ENCODE measurements around the gene DBF4. TPM values are rescaled to one million over a fixed set of nuclear protein-coding genes. Genes with fewer than 3 reads are reported as not detected.

DBF4 gene
- total RNA-seq, 1 experiment from 2014 or later = 37.5 TPM

DNA sequence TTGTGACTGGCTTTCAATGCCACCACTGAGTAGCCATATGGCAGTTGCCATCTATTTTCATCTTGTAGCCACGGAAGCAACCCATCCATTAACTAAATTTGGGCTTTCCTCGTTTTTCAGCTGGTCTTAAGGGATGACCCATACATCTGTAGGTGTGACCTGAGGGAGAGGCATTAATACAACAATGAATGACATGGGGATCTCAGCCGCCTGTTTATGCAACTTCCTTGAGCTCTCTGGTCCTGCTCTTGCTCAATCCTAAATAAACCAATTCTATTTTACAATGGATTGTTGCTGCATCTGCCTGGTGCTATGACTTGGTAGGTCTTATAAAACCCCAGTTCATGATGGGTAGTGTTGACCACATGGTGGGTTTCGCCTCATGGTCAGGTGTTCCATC lies 35.8 kb downstream of the DBF4 start:
- TF ChIP-seq EZH2 (IDR thresholded peaks at IDR 0.05; ENCODE audit: low read length, unreplicated experiment) (no peak), EZH2phosphoT487 (IDR thresholded peaks at IDR 0.05; ENCODE audit: borderline replicate concordance, low read length) (no peak)
- TF ChIP-seq, protein P1, sequence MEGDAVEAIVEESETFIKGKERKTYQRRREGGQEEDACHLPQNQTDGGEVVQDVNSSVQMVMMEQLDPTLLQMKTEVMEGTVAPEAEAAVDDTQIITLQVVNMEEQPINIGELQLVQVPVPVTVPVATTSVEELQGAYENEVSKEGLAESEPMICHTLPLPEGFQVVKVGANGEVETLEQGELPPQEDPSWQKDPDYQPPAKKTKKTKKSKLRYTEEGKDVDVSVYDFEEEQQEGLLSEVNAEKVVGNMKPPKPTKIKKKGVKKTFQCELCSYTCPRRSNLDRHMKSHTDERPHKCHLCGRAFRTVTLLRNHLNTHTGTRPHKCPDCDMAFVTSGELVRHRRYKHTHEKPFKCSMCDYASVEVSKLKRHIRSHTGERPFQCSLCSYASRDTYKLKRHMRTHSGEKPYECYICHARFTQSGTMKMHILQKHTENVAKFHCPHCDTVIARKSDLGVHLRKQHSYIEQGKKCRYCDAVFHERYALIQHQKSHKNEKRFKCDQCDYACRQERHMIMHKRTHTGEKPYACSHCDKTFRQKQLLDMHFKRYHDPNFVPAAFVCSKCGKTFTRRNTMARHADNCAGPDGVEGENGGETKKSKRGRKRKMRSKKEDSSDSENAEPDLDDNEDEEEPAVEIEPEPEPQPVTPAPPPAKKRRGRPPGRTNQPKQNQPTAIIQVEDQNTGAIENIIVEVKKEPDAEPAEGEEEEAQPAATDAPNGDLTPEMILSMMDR (conservative IDR thresholded peaks at IDR 0.05; ENCODE audit: low read depth, low read length) = no peak
- no peaks in the 10 kb centered on the region for H3K9me3 ChIP-seq (ENCODE audit: low read length)
- ChIA-PET CTCF (no interaction called here), POLR2A (ENCODE audit: unreplicated experiment) (no interaction called here)
- intact Hi-C loops (cut with micrococcal nuclease) = no loop called here
- no peaks in the 10 kb centered on the region; the same call in 1 of the 2 replicates for H3K36me3 ChIP-seq (ENCODE audit: low read depth, low read length)
- H4K20me1 ChIP-seq (ENCODE audit: low read length) = no peaks in the 10 kb centered on the region
- DNase-seq (no peak), ATAC-seq (no peak)
- no peak overlapping the region for H2AFZ ChIP-seq (ENCODE audit: low read length)
- no peak overlapping the region for H3K4me2 ChIP-seq (ENCODE audit: low read length)
- H3K79me2 ChIP-seq (ENCODE audit: low read length) = no peaks in the 10 kb centered on the region
- H3F3A ChIP-seq (ENCODE audit: low read length, unreplicated experiment) = no peaks in the 10 kb centered on the region
- H3K9me2 ChIP-seq (replicated peaks; ENCODE audit: low read length) = no peaks in the 10 kb centered on the region
- H3K9ac ChIP-seq (ENCODE audit: low read length) = no peak overlapping the region
- H3K4me3 ChIP-seq (ENCODE audit: low read length) = no peak overlapping the region
- no peaks in the 10 kb centered on the region for H3K27me3 ChIP-seq (ENCODE audit: low read length)
- H3K27ac ChIP-seq (ENCODE audit: low read length) = no peak overlapping the region
- no TSS peak for BruUV-seq (replicated peaks)
- H3K4me1 ChIP-seq (ENCODE audit: insufficient read depth, low read length) = no peaks in the 10 kb centered on the region

DNA sequence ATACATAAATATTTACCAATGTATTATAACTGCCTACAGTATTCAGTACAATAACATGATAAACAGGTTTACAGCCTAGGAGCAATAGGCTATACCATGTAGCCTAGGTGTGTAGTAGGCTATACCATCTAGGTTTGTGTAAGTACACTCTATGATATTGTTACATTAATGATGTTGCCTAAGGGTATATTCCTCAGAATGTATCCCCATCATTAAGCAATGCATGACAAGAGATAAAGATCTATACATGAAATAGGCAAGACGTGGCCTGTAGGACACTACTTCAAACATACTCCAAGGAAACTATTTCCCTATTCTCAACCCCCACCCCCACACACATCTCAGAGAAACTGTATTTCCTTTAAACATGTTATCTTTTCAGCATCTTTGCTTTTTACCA lies 42.4 kb downstream of the DBF4 start:
- Histone ChIP-seq H3K9me2 (replicated peaks; ENCODE audit: low read length) (no peaks in the 10 kb centered on the region), H3K27me3 (ENCODE audit: low read length) (no peaks in the 10 kb centered on the region), H3K9me3 (ENCODE audit: low read length) (no peaks in the 10 kb centered on the region), H3K4me3 (ENCODE audit: low read length) (no peak overlapping the region), H3K36me3 (ENCODE audit: low read depth, low read length) (no peaks in the 10 kb centered on the region), H4K20me1 (ENCODE audit: low read length) (no peaks in the 10 kb centered on the region), H3K4me1 (ENCODE audit: insufficient read depth, low read length) (no peaks in the 10 kb centered on the region), H3K4me2 (ENCODE audit: low read length) (no peak overlapping the region), H3K27ac (ENCODE audit: low read length) (no peak overlapping the region), H3K79me2 (ENCODE audit: low read length) (no peaks in the 10 kb centered on the region), H3F3A (ENCODE audit: low read length, unreplicated experiment) (no peaks in the 10 kb centered on the region), H3K9ac (ENCODE audit: low read length) (no peak overlapping the region), H2AFZ (ENCODE audit: low read length) (no peak overlapping the region)
- CTCF ChIA-PET = no interaction called here
- POLR2A ChIA-PET (ENCODE audit: unreplicated experiment) = no interaction called here
- DNase-seq (no peak), ATAC-seq (no peak)
- TF ChIP-seq EZH2 (IDR thresholded peaks at IDR 0.05; ENCODE audit: low read length, unreplicated experiment) (no peak), EZH2phosphoT487 (IDR thresholded peaks at IDR 0.05; ENCODE audit: borderline replicate concordance, low read length) (no peak)
- TF ChIP-seq, protein P1 (conservative IDR thresholded peaks at IDR 0.05; ENCODE audit: low read depth, low read length) = no peak
- no TSS peak for BruUV-seq (replicated peaks)
- intact Hi-C loops (cut with micrococcal nuclease) = no loop called here

DNA sequence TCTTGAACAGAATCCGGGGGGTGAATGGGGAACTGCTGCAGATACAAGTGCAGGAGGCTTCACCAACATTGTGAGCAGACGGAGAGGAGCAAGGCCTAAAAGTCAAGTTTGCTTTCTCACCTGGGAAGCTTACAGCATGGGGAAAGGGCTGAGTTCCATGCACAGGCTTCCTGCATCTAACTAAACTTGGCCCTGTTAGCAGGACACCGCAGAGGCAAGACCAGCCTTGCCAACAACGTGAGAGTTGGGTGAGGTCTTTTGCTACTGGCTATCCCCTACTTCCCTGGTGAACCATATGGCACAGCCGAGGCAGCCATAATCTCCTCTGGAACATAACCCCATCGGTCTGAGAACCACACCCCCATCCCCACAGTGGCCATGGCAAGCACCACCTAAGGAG lies 43.6 kb downstream of the DBF4 start:
- no peaks in the 10 kb centered on the region for H3K36me3 ChIP-seq (ENCODE audit: low read depth, low read length)
- H3K27ac ChIP-seq (ENCODE audit: low read length) = no peak overlapping the region
- H3K9ac ChIP-seq (ENCODE audit: low read length) = no peak overlapping the region
- POLR2A ChIA-PET (ENCODE audit: unreplicated experiment) = no interaction called here
- DNase-seq (no peak), ATAC-seq (no peak)
- CTCF ChIA-PET = no interaction called here
- H4K20me1 ChIP-seq (ENCODE audit: low read length) = no peaks in the 10 kb centered on the region
- H3K4me1 ChIP-seq (ENCODE audit: insufficient read depth, low read length) = no peaks in the 10 kb centered on the region
- no peaks in the 10 kb centered on the region for H3K27me3 ChIP-seq (ENCODE audit: low read length)
- intact Hi-C loops (cut with micrococcal nuclease) = no loop called here
- H3F3A ChIP-seq (ENCODE audit: low read length, unreplicated experiment) = no peaks in the 10 kb centered on the region
- no peak overlapping the region for H3K4me2 ChIP-seq (ENCODE audit: low read length)
- no peaks in the 10 kb centered on the region for H3K79me2 ChIP-seq (ENCODE audit: low read length)
- H3K4me3 ChIP-seq (ENCODE audit: low read length) = no peak overlapping the region
- no peak overlapping the region for H2AFZ ChIP-seq (ENCODE audit: low read length)
- H3K9me2 ChIP-seq (replicated peaks; ENCODE audit: low read length) = no peaks in the 10 kb centered on the region
- TF ChIP-seq EZH2 (IDR thresholded peaks at IDR 0.05; ENCODE audit: low read length, unreplicated experiment) (no peak), EZH2phosphoT487 (IDR thresholded peaks at IDR 0.05; ENCODE audit: borderline replicate concordance, low read length) (no peak)
- TF ChIP-seq, protein P1 (conservative IDR thresholded peaks at IDR 0.05; ENCODE audit: low read depth, low read length) = no peak
- no peaks in the 10 kb centered on the region for H3K9me3 ChIP-seq (ENCODE audit: low read length)
- BruUV-seq (replicated peaks) = no TSS peak

All from PC-3 (cell line).